K562 (cell line): ENCODE measurements around the gene VWA7. TPM values are rescaled to one million over a fixed set of nuclear protein-coding genes. Genes with fewer than 3 reads are reported as not detected.
A peak's percentile ranks its signal among the peaks of the same experiment; 100 is the strongest.

Experiments used
- ATAC-seq: fragments of 200-7000 bp; cut with Tn5 transposase; 3 replicates; pipeline ENCODE4 v1.9.1; 2020; ENCODE audit warnings: moderate library complexity
- BruUV-seq: library from RNA; stranded (reverse); fragments of 400-500 nt; replicated peaks from 2 replicates; lab custom pipeline; 2021; lab: Mats Ljungman, UMichigan
- CTCF ChIA-PET: fragments of 300-600 bp; formaldehyde crosslinking; extraction: SDS; loops from one replicate; lab custom pipeline; 2021; ENCODE audit warnings: low intra/inter-chr PET ratio; lab: Yijun Ruan, JAX
- POLR2A ChIA-PET: fragments of 300-600, 350-650 bp; sonication (Branson Sonifier 250); formaldehyde crosslinking; extraction: SDS; loops from one replicate; lab custom pipeline; 2021; ENCODE audit warnings: antibody characterized with exemption, inconsistent platforms; lab: Yijun Ruan, JAX
- DNase-seq, 4 experiments: peaks; one replicate each; pipeline versions ENCODE4 v3.0.0 to v3.0.0-alpha.2; 2011 to 2018; ENCODE audit warnings: low spot score in 3 of 4, mixed read lengths in 3 of 4; ENCODE audit errors: extremely low read depth in 1 of 4
- FAIRE-seq: peaks from 2 replicates; lab custom pipeline; 2011; peaks lifted over from hg19 to GRCh38; lab: Jason Lieb, UNC
- H2AFZ ChIP-seq: 2 replicates; pipeline ENCODE4 v1.6.0; 2011; ENCODE audit warnings: low read depth, low read length, control low read depth, inconsistent platforms
- H3K27ac ChIP-seq: fragments of 200-600 bp; 3 replicates; pipeline ENCODE4 v1.8.0; 2011; ENCODE audit warnings: low read depth, mild to moderate bottlenecking, control low read depth, inconsistent platforms, low read length, moderate library complexity, mixed read lengths; ENCODE audit errors: extremely low read depth
- H3K27me3 ChIP-seq, 2 experiments: fragments of 300-600 bp in 1 of 2; 2 replicates in 1 of 2; 3 replicates in 1 of 2; pipeline versions ENCODE4 v1.6.0 to v1.8.0; 2011; ENCODE audit warnings: inconsistent platforms in 2 of 2, low read length in 2 of 2, mild to moderate bottlenecking in 1 of 2, mixed read lengths in 1 of 2, moderate library complexity in 1 of 2; ENCODE audit not compliant: control insufficient read depth in 2 of 2, insufficient read depth in 2 of 2
- H3K36me3 ChIP-seq: fragments of 300-600 bp; 3 replicates; pipeline ENCODE4 v1.8.0; 2011; ENCODE audit warnings: mild to moderate bottlenecking, low read length, inconsistent platforms; ENCODE audit not compliant: control insufficient read depth, insufficient read depth
- H3K4me1 ChIP-seq, 2 experiments: fragments of 200-600 bp in 1 of 2; replicated peaks in 1 of 2; 2 replicates in 1 of 2; 3 replicates in 1 of 2; pipeline versions ENCODE4 v1.5.1 to v1.8.0; 2011; ENCODE audit warnings: inconsistent platforms in 2 of 2, low read length in 2 of 2, mild to moderate bottlenecking in 1 of 2, mixed read lengths in 1 of 2, moderate library complexity in 1 of 2; ENCODE audit not compliant: control insufficient read depth in 2 of 2, insufficient read depth in 2 of 2
- H3K4me2 ChIP-seq: 2 replicates; pipeline ENCODE4 v1.6.1; 2011; ENCODE audit warnings: low read length, control low read depth, inconsistent platforms, mixed read lengths; ENCODE audit not compliant: insufficient read depth
- H3K4me3 ChIP-seq: fragments of 200-600 bp; sonication (generic), shearing (Covaris generic); 2 replicates; pipeline ENCODE4 v1.5.1; 2016; ENCODE audit warnings: control low read depth, inconsistent platforms
- H3K79me2 ChIP-seq: fragments of 200-600 bp; 3 replicates; pipeline ENCODE4 v1.8.0; 2011; ENCODE audit warnings: low read length, inconsistent platforms; ENCODE audit not compliant: control insufficient read depth, insufficient read depth
- H3K9ac ChIP-seq, 2 experiments: 2 replicates each; pipeline versions ENCODE4 v1.6.0 to v1.6.1; 2011; ENCODE audit warnings: low read depth in 2 of 2, low read length in 2 of 2, control low read depth in 1 of 2, inconsistent platforms in 1 of 2, mild to moderate bottlenecking in 1 of 2, mixed read lengths in 1 of 2; ENCODE audit not compliant: insufficient read depth in 1 of 2
- H3K9me1 ChIP-seq: one replicate; pipeline ENCODE4 v1.6.0; 2011; ENCODE audit warnings: inconsistent platforms, mild to moderate bottlenecking, low read length, moderate library complexity; ENCODE audit not compliant: control insufficient read depth, insufficient read depth
- H3K9me3 ChIP-seq: replicated peaks from 2 replicates; pipeline ENCODE4 v1.5.1; 2011; ENCODE audit warnings: low read depth, low read length, inconsistent platforms; ENCODE audit not compliant: control insufficient read depth, insufficient read depth
- H4K20me1 ChIP-seq: replicated peaks from 2 replicates; pipeline ENCODE4 v1.6.1; 2011; ENCODE audit warnings: low read length, inconsistent platforms, mixed read lengths; ENCODE audit not compliant: control insufficient read depth, insufficient read depth
- BRD9 ChIP-seq: fragments of 450-650 bp; IDR thresholded peaks from 2 replicates; pipeline ENCODE4 v1.6.1; 2018; ENCODE audit warnings: low read depth; ENCODE audit not compliant: partially characterized antibody
- ILK ChIP-seq: fragments of 450-650 bp; IDR thresholded peaks from 2 replicates; pipeline ENCODE4 v1.6.1; 2016; ENCODE audit warnings: missing genetic modification characterization, low read depth, mild to moderate bottlenecking, missing compliant biosample characterization, moderate library complexity, borderline replicate concordance
- KAT7 ChIP-seq: sonication (generic); formaldehyde crosslinking; IDR thresholded peaks from 2 replicates; pipeline ENCODE4 v1.8.0; 2022; ENCODE audit warnings: missing genetic modification reagents, mild to moderate bottlenecking, borderline replicate concordance
- KDM4B ChIP-seq, 2 experiments: fragments of 450-650 bp in 1 of 2; sonication (generic) in 1 of 2; IDR thresholded peaks; 2 replicates each; pipeline ENCODE4 v1.6.1; 2016 to 2017; ENCODE audit warnings: borderline replicate concordance in 2 of 2, antibody characterized with exemption in 1 of 2, low read depth in 1 of 2, mild to moderate bottlenecking in 1 of 2
- L3MBTL2 ChIP-seq: fragments of 450-650 bp; IDR thresholded peaks from 2 replicates; pipeline ENCODE4 v1.6.1; 2016; ENCODE audit warnings: mild to moderate bottlenecking, moderate library complexity
- MAFF ChIP-seq: IDR thresholded peaks from 2 replicates; pipeline ENCODE4 v1.6.1; 2012; ENCODE audit warnings: low read length, improper control_type of control experiment
- NCOA4 ChIP-seq: fragments of 450-650 bp; IDR thresholded peaks from 2 replicates; pipeline ENCODE4 v1.6.1; 2018; ENCODE audit warnings: mild to moderate bottlenecking; ENCODE audit not compliant: partially characterized antibody
- TFAM ChIP-seq: fragments of 250-450 bp; sonication (Bioruptor Pico); conservative IDR thresholded peaks from 2 replicates; pipeline ENCODE4 v1.5.0; 2021; ENCODE audit warnings: mild to moderate bottlenecking, moderate library complexity
- YY1 ChIP-seq, 3 experiments: IDR thresholded peaks; 2 replicates each; pipeline ENCODE4 v1.6.1; 2011; ENCODE audit warnings: low read length in 2 of 3, mild to moderate bottlenecking in 2 of 3, moderate library complexity in 2 of 3, borderline replicate concordance in 1 of 3, control low read depth in 1 of 3, low read depth in 1 of 3; ENCODE audit not compliant: insufficient read depth in 3 of 3, insufficient replicate concordance in 2 of 3, control insufficient read depth in 1 of 3, insufficient read length in 1 of 3; ENCODE audit errors: extremely low read depth in 1 of 3
- ZNF717 ChIP-seq: fragments of 250-450 bp; sonication (Bioruptor Pico); IDR thresholded peaks from 2 replicates; pipeline ENCODE4 v1.5.0; 2021
- WGBS: fragments of 100-300 bp; shearing (Covaris generic); methylation state at CpG from one replicate; pipeline ENCODE4 v1.1.6; 2016; ENCODE audit warnings: low coverage, mixed read lengths; ENCODE audit not compliant: insufficient coverage; ENCODE audit errors: missing lambda C conversion rate; 5-methylcytosine and 5-hydroxymethylcytosine counted together
- in situ Hi-C: fragments of 300-500 bp; cut with MboI; formaldehyde crosslinking; loops from 4 replicates; pipeline ENCODE4 v1.15.0; 2018; ENCODE audit warnings: inconsistent platforms, mixed read lengths
- intact Hi-C: fragments of 100-400 bp; cut with micrococcal nuclease; formaldehyde crosslinking; loops from 2 replicates; pipeline ENCODE4 v1.14.2; 2022
- polyA plus RNA-seq, 8 experiments: library from polyadenylated mRNA; depleted of rRNA in 4 of 8; stranded (reverse) in 5 of 8; unstranded in 3 of 8; fragments of >200 nt; fragmentation: Nextera tagmentation in 2 of 8; fragmentation: Illumina TruSeq in 1 of 8; extraction: Ambion mirVana in 2 of 8; extraction: Trizol in 1 of 8; gene quantifications; 2 replicates each; pipeline versions ENCODE4 v1.2.1 to v1.2.3, GENCODE V29; 2011 to 2014; ENCODE audit warnings: inconsistent platforms in 1 of 8, missing spikeins in 1 of 8
- total RNA-seq, 7 experiments: library from RNA; depleted of rRNA in 6 of 7; stranded (reverse); fragments of >200 nt in 6 of 7; fragmentation: Illumina TruSeq in 2 of 7; extraction: Trizol in 2 of 7; gene quantifications; 2 replicates each; pipeline versions ENCODE4 v1.2.1 to v1.2.3, GENCODE V29; 2011 to 2021; ENCODE audit warnings: low replicate concordance in 1 of 7
- TF ChIP-seq, protein P1 (sequence below): fragments of 250-450 bp; sonication (Bioruptor Pico); IDR thresholded peaks from 2 replicates; pipeline ENCODE4 v1.8.0; 2021; ENCODE audit warnings: moderate library complexity, mild to moderate bottlenecking, inconsistent platforms
- TF ChIP-seq, protein P2 (sequence below): IDR thresholded peaks from 2 replicates; pipeline ENCODE4 v1.6.1; 2011; ENCODE audit not compliant: insufficient read length; ENCODE audit errors: extremely low read depth
- TF ChIP-seq, protein P3 (sequence below): fragments of 450-650 bp; formaldehyde crosslinking; IDR thresholded peaks from 2 replicates; pipeline ENCODE4 v1.4.0; 2020; ENCODE audit warnings: mild to moderate bottlenecking, moderate library complexity
- TF ChIP-seq, protein P4 (sequence below): fragments of 250-450 bp; sonication (Bioruptor Pico); IDR thresholded peaks from 2 replicates; pipeline ENCODE4 v1.5.0; 2020; ENCODE audit warnings: mild to moderate bottlenecking, borderline replicate concordance
- TF ChIP-seq, protein P5 (sequence below), 2 experiments: IDR thresholded peaks; 2 replicates each; pipeline ENCODE4 v1.6.1; 2011; ENCODE audit warnings: borderline replicate concordance in 1 of 2, control low read depth in 1 of 2, low read depth in 1 of 2, low read length in 1 of 2, mild to moderate bottlenecking in 1 of 2, mixed read lengths in 1 of 2, moderate library complexity in 1 of 2; ENCODE audit not compliant: insufficient read depth in 1 of 2, insufficient read length in 1 of 2, poor library complexity in 1 of 2, severe bottlenecking in 1 of 2; ENCODE audit errors: extremely low read depth in 1 of 2

The VWA7 gene
- total and polyA plus RNA-seq, 9 of the 15 experiments (the other 6 are each of a cell fraction or from before 2014, with no cell fraction given) = 0.18 to 2.9 (median 0.95) TPM

DNA sequence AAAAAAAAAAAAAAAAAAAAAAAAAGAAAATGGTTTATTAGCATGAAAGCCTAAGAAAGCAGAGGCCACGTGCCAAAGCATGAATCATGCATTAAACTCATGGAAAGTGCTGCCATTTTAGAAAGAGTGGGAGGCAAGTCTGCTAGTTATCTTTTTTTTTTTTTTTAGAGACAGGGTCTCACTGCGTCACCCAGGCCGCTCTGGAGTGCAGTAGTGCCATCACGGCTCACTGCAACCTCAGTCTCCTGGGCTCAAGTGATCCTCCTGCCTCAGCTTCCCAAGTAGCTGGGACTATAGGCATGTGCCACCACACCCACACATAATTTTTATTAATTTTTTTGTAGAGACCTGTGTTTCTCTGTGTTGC lies 5.2 kb downstream of the VWA7 start:
- WGBS = 65% methylated on average over 4 of the region's 4 CpGs
- no TSS peak for BruUV-seq
- H3K9ac ChIP-seq = peak overlapping the region in 1 of 2 experiments; percentile 57; a peak in 2 of 4 replicates
- H4K20me1 ChIP-seq = no peaks in the 10 kb centered on the region
- H3K27me3 ChIP-seq = no peaks in the 10 kb centered on the region
- in situ Hi-C loops (no loop called here), intact Hi-C loops (loop anchor here (1.0 to 10.0 kb wide), 2 partner anchors 58 to 227 kb away; partner anchors contain the start of genes ATP6V1G2, DDX39B and NFKBIL1)
- ChIA-PET POLR2A (interaction anchor here (0.6 to 8.8 kb wide), 12 partner anchors 9 to 116 kb away, joined by 3 to 75 read pairs (median 7); partner anchors contain the start of genes ABHD16A, DDAH2, GPANK1 and HSPA1B), CTCF (interaction anchor here (0.6 to 2.1 kb wide), 5 partner anchors 43 to 153 kb away, joined by 3 to 10 read pairs (median 4); partner anchors contain the start of gene DDAH2)
- no peak for FAIRE-seq
- peak overlapping the region; percentile 14 for H2AFZ ChIP-seq
- H3K79me2 ChIP-seq = no peaks in the 10 kb centered on the region
- peaks cover 10% of the 10 kb centered on the region for H3K9me1 ChIP-seq
- ATAC-seq = no peak
- H3K36me3 ChIP-seq = no peaks in the 10 kb centered on the region
- peak in 1 of 4 experiments; percentile 60 for DNase-seq
- no peak overlapping the region for H3K4me2 ChIP-seq
- peaks cover 45 to 76% of the 10 kb centered on the region in 2 experiments for H3K4me1 ChIP-seq
- peak overlapping the region; percentile 17; the same call in 1 of the 3 replicates for H3K27ac ChIP-seq
- H3K4me3 ChIP-seq = no peak overlapping the region
- no peaks in the 10 kb centered on the region for H3K9me3 ChIP-seq
- TF ChIP-seq ZNF717 (no peak), ILK (tag) (no peak), MAFF (no peak), KDM4B (IDR thresholded peaks at IDR 0.05; ENCODE audit: borderline replicate concordance in 2 of 2, low read depth in 1 of 2) (no peak), L3MBTL2 (peak; percentile 33; the same call in 1 of the 2 replicates), YY1 (IDR thresholded peaks at IDR 0.05; ENCODE audit: borderline replicate concordance in 1 of 3, control insufficient read depth in 1 of 3, extremely low read depth in 1 of 3, insufficient read depth in 3 of 3, insufficient read length in 1 of 3, insufficient replicate concordance in 2 of 3, low read depth in 1 of 3, low read length in 2 of 3) (peak in 1 of 3 experiments; percentile 79), TFAM (no peak), BRD9 (no peak), KAT7 (CRISPR knock-in tag) (no peak), NCOA4 (no peak)
- TF ChIP-seq, protein P1, sequence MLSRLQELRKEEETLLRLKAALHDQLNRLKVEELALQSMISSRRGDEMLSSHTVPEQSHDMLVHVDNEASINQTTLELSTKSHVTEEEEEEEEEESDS (CRISPR knock-in tag) = no peak
- TF ChIP-seq, protein P2, sequence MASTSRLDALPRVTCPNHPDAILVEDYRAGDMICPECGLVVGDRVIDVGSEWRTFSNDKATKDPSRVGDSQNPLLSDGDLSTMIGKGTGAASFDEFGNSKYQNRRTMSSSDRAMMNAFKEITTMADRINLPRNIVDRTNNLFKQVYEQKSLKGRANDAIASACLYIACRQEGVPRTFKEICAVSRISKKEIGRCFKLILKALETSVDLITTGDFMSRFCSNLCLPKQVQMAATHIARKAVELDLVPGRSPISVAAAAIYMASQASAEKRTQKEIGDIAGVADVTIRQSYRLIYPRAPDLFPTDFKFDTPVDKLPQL = no peak
- TF ChIP-seq, protein P3, sequence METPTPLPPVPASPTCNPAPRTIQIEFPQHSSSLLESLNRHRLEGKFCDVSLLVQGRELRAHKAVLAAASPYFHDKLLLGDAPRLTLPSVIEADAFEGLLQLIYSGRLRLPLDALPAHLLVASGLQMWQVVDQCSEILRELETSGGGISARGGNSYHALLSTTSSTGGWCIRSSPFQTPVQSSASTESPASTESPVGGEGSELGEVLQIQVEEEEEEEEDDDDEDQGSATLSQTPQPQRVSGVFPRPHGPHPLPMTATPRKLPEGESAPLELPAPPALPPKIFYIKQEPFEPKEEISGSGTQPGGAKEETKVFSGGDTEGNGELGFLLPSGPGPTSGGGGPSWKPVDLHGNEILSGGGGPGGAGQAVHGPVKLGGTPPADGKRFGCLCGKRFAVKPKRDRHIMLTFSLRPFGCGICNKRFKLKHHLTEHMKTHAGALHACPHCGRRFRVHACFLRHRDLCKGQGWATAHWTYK (CRISPR knock-in tag) = no peak
- TF ChIP-seq, protein P4, sequence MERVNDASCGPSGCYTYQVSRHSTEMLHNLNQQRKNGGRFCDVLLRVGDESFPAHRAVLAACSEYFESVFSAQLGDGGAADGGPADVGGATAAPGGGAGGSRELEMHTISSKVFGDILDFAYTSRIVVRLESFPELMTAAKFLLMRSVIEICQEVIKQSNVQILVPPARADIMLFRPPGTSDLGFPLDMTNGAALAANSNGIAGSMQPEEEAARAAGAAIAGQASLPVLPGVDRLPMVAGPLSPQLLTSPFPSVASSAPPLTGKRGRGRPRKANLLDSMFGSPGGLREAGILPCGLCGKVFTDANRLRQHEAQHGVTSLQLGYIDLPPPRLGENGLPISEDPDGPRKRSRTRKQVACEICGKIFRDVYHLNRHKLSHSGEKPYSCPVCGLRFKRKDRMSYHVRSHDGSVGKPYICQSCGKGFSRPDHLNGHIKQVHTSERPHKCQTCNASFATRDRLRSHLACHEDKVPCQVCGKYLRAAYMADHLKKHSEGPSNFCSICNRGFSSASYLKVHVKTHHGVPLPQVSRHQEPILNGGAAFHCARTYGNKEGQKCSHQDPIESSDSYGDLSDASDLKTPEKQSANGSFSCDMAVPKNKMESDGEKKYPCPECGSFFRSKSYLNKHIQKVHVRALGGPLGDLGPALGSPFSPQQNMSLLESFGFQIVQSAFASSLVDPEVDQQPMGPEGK (CRISPR knock-in tag) = no peak
- TF ChIP-seq, protein P5, sequence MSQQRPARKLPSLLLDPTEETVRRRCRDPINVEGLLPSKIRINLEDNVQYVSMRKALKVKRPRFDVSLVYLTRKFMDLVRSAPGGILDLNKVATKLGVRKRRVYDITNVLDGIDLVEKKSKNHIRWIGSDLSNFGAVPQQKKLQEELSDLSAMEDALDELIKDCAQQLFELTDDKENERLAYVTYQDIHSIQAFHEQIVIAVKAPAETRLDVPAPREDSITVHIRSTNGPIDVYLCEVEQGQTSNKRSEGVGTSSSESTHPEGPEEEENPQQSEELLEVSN (IDR thresholded peaks at IDR 0.05; ENCODE audit: borderline replicate concordance in 1 of 2, extremely low read depth in 1 of 2, insufficient read depth in 1 of 2, insufficient read length in 1 of 2, low read depth in 1 of 2, low read length in 1 of 2, poor library complexity in 1 of 2, severe bottlenecking in 1 of 2) = peak in 1 of 2 experiments; percentile 43
